Ureter (tissue), 1 donor: ENCODE measurements around the gene TMEM140. TPM values are rescaled to one million over a fixed set of nuclear protein-coding genes. Genes with fewer than 3 reads are reported as not detected.
"Not testable (repeated sequence)": the region's sequence is repeated elsewhere in the genome, so short reads cannot be mapped to it uniquely, and the experiment has no call there.

Source experiments
- DNase-seq: peaks from one replicate; pipeline ENCODE4 v3.0.0-alpha.2; 2020; ENCODE audit warnings: low spot score
- total RNA-seq: library from RNA; stranded (reverse); gene quantifications from one replicate; pipeline ENCODE4 v1.2.4, GENCODE V29; 2023
- donor health status: DM: yes; HTN: yes; CAD: no.

Gene TMEM140
- total RNA-seq, 1 donor from 2014 or later: 11.6 TPM

GRCh38 chr7:135158874-135159273 is 11.0 kb downstream of the TMEM140 start:
- no peak for DNase-seq

DNA sequence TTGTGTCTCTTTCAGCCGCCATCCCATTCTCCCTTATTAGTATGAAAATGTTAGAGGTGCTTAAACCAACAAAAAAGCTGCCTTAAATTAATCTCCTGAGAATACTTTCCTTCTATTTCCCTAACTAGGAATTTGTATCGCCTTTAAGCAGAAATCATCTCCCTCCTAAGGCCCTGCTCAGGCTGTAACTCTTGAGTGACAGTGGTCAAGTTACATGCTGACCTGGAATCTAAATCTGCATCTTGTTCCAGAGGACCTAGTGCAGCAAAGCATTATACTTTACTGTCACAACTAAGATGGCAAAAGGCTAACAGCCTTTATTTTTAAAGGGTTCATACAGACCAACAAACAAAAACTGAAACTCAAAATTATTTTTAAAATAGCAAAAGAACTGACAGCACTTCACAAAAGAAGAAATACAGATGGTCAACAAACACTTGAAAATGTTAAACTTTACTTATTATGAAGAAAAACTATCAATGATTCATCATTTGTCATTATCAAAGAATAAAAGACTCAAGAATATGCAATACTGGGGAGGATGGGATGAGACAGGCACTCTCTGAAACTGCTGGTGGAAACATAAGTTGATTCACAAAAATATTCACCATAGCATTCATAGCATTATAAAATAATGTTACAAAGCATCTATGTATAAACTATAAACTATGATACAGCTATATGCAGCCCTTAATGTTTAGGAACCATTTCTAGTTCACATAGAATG is 11.7 kb downstream of the TMEM140 start:
- no peak for DNase-seq

DNA sequence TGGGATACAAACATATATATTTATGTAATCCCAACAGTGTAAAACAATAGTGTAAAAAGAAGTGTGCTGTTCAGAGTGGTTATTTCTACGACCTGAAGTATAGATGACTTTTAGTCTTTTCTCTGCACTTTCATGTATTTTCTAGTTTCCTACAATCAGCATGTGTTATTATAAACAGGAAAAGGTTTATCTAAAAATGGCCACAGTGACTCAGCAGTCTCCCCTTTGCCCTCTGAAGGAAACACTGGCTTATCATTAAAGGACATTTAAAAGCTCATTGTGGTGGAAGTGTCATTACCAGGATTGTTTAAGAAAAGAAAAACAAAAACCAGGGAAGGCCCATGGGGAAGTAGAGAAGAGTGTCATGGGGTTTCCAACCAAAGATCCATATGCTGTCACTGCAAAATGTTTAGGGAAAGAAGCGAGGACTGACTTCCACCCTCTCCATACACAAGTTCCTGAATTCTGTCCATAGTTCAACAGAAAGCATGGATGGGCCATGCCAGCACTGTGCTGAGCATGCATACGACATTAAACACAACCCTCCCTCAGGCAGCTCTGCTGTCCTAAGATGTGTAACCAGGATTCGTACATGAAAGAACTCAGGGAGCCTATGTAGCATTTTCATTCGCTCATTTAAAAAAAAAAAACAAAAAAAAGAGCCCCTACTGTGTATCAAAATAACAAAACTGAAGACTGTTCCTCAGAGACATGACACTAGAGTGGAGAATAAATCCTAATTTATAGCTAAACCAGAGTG is 12.4 kb downstream of the TMEM140 start:
- DNase-seq: no peak

GRCh38 chr7:135160858-135161653 is 13.2 kb downstream of the TMEM140 start:
- DNase-seq: no peak

GRCh38 chr7:135161669-135162068 is 13.8 kb downstream of the TMEM140 start:
- no peak for DNase-seq

DNA sequence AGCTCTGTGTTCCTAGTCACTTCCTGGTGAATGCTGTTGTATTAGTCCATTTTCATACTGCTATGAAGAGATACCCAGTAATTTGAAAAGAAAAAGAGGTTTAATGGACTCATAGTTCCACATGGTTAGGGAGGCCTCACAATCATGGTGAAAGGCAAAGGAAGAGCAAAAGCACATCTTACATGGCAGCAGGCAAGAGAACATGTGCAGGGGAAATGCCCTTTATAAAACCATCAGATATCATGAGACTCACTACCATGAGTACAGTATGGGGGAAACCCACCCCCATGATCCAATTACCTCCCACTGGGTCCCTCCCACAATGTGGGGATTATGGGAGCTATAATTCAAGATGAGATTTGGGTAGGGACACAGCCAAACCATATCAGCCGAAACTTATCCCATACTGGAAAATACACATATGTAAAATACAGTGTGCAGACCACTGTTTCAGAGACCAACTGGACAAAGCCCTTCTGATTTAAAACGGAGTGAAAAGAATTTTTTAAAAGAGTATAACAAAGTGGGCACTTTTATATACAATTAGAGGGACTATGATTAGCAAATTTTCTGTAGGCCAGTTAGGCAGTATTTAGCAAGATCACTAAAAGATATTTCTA is 14.6 kb downstream of the TMEM140 start:
- no peak for DNase-seq

GRCh38 chr7:135164357-135165061 is 16.6 kb downstream of the TMEM140 start:
- no peak for DNase-seq

DNA sequence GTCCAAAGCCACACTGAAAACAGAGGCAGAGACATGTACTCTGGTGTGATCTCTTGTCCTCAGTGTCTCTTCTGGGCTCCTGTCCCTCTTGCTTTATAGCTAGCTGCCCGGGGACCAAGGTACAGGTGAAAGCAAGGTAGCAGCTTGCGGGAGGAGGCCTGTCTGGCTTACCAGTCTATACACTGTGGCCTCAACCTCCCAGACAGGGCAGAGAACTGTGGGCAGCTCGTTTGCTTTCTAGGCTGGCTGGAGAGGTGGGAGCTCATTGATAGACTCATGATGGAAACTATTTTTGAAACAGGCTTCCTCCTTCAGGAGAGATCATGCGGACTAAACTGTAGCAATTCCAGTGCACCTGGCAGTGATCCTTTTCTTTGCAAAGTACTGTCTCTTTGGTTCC is 18.0 kb downstream of the TMEM140 start:
- no peak for DNase-seq

DNA sequence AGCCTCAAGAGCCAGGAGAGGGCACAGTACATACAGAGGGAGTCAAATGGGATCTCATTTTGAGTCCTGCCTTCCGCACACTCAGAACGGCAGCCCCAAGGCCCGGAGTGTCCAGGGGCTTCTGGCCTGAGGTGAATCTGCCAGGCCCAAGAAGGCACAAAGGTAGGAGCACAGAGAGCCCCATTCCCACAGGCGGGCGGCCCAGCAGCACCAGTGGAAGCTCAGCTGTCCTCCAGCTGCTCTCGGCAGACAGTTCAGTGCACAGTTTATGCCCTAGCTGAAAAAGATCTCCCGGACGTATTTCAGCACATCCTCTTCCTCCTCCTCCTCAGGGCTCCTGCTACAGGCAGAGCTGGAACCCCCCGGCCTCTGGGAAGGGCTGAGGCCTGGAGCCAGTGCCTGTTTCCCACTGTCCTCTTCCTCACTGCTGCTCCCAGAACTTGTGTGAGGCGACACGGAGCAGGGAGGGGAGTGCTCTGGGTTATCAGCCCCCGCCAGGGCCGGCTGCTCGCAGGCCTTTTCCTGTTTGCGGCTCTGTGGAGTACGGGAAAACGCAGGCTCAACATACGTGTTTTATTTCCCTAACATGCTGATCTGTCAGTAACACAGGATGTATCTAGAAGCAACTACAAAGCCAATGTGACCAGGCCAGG is 18.6 kb downstream of the TMEM140 start:
- no peak for DNase-seq

DNA sequence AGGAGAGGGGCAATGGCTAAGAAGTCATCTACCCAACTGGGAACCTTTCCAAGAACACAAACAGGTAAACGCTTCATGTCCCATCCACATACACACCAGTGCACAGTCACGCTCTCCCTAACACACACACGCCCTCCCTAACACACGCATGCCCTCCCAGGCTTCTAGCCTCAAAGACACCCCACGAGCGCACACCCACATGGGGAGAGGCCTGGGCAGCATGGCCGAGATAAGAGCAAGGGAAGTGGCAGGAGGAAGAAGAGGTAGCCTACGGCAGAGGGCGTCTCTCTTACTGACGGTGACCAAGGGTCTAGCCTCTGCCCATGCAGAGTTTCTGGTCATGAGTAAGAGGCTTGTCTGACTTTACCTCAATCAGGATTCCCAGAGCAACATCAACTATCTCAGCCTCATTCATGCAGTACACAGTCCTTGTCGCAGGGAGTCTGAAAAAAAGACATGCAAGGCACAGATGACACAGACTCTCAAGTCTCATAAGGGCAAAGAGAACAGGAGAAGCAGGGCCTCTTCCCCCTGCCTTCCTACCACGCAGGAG is 19.6 kb downstream of the TMEM140 start:
- no peak for DNase-seq

GRCh38 chr7:135168001-135168400 is 20.1 kb downstream of the TMEM140 start:
- DNase-seq: no peak

DNA sequence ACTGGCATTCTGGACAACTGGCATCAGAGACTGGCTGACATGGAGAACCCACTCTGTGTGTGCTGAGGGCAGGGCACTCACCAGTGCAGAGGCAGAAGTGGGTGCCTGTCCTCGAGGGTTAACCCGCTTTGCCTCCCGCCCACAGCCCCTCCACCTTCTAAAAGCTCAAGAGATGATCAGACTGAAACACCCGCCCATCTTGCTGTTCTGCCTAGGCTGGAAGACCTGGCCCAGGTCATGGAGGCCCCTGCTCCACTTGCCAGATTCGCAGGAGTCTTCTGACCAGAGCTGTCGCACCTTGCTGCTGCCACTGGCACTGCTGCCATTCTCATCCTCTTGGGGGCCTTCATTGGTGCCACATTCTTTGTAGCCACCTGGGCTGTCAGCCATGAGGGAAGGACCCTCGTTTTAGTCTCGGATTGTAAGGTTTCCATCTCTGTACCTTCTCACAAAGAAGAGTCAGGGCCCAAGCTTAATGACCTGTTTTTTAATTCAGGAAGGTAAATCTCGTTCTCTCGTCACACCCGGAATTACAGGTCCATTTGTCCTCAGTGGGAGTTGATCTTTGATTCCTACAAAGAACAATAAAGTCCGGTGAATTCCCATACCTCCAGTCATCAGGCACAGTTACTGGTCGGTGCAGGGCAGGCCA is 20.7 kb downstream of the TMEM140 start:
- no peak for DNase-seq

DNA sequence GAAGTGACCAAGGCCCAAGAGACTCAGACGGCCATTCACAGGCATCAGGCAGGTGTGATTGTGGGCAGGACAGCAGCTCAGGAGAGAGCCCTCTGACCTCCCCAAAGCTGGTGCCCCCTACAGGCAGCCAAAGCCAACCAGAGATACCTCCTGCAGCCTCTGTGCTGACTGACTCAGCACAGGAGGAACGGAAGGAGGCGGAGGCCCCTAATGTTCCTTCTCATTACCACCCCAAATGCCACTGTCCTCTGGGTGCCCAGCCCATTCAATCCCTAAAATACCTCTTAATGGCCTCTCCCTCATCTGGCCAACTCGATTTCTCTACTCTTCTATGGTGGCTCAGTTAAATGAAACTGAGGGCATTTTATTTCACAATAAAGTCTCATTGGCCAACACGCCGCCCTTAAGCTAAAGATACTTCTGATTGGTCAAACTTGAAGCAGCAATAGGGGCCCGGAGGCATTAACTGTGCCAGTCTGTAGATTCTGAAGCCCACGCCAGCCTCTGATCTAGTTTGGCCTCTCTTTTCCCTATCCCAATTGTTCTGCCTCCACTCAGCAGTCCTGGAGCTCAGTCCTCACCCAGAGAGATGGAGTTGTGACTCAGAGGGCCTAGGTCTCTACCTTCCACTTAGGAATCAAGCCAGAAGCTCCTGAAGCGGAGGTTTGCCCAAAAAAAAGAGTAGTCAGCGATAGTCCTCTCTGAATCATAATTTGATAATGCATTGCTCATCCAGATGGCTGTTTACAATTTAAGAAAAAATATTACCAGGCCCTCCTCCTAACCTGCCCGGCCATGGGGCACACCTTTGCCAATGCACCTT is 21.5 kb downstream of the TMEM140 start:
- peak; percentile 56 for DNase-seq

DNA sequence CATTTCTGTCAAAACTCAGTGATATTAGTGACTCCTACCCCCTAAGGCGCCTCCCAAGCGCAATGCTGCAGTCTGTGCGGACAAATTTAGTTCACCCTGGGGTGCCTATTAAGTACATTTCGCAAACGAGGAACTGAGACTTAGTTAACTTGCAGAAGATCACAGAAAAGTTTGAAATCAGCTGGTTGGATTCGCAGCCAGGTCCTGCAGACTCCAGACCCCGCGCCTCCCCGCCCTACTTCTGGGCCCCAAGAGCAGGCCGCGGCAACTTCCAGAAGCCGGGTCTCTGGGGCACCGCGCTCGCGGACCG is 22.0 kb downstream of the TMEM140 start:
- no peak for DNase-seq

GRCh38 chr7:135170274-135170997 is 22.6 kb downstream of the TMEM140 start, which contains the start of gene CYREN:
Gene CYREN (minus strand): TSS chr7:135170707. CDS start chr7:135168922, 1,785 bp downstream.
- DNase-seq: peak; percentile 96

- DNase-seq: not testable (repeated sequence)
These were observed 23.2 kb downstream of the TMEM140 start for GRCh38 chr7:135170998-135171481.

GRCh38 chr7:135171581-135172291 is 23.9 kb downstream of the TMEM140 start:
- peak; percentile 41 for DNase-seq

DNA sequence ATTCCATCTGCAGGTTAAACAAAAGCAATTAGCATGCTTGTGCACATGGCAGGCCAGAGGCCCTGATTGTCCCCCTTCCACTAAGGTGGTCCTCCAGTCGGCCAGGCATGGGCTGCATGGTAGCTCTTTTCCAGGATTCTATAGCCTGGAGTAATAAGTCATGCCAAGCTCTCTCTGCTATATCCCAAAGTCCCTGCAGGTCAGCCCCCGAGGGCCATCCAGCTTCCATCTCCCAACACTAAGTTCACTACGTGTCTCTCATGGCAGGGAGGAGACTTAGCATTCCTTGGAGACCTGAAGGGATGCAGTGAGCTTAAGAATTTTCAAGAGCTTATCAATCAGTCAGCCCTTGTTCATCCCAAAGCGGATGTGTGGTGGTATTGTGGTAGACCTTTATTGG is 26.0 kb downstream of the TMEM140 start:
- peak; percentile 27 for DNase-seq
